GM04504 (cell line): ENCODE data around the gene TFAP2E.
"Not testable (repeated sequence)": the region's sequence is repeated elsewhere in the genome, so short reads cannot be mapped to it uniquely, and the experiment has no call there.

ENCODE experiments used
- DNase-seq: peaks from one replicate; pipeline ENCODE4 v3.0.0-alpha.2; 2012; ENCODE audit warnings: low read depth

TFAP2E gene

DNA sequence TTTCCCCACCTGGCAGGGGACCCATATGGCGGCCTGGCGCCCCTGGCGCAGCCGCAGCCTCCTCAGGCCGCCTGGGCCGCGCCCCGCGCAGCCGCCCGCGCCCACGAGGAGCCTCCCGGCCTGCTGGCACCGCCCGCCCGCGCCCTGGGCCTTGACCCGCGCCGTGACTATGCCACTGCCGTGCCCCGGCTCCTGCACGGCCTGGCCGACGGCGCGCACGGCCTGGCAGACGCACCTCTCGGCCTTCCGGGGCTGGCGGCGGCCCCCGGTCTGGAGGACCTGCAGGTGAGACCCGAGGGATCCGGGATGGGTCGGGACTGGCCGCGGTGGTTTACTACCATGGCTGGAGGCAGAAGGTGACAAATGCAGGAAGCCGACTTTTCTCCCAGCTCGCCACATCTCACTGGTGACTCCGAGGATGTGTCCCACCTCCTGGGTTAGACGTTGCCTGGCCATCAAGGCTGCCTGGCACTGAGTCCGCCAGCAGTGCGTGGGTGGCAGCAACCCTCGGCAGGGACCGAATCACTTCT is 1.1 kb downstream of the TFAP2E start:
- DNase-seq = no peak

DNA sequence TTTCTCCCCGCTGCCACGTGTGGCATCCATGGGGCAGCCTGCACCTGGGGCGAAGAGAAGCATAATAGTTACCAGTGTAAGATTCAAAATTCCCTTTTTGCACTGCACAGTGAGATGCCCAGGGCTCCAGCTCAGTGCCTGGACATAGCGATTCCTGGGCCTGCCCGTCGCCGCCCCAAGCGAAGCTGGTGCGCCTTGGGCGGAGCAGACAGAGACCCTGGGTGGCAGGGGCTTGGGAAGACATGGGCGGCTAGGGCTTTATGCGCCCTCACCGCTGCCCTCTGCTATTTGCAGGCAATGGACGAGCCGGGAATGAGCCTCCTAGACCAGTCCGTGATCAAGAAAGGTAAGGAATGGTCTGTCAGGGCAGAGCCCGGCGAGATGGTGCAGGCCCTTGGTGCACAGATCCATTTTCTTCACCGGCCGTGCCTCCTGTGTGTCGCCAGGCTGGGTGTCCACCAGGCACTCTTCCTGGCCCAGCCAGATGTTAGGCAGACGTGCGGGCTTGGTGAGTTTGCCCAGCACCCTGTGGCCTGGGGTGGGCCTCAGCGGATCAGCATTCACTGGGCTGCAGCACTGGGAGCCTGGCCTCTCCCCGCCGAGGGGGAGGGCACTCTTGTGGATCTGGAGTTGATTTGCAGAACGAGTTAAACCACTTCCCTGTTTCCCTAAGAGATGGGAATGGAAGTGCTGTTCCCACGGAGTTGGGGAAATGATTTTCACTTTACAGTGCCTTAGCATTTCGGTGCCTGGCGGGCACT is 1.7 kb downstream of the TFAP2E start:
- no peak for DNase-seq

DNA sequence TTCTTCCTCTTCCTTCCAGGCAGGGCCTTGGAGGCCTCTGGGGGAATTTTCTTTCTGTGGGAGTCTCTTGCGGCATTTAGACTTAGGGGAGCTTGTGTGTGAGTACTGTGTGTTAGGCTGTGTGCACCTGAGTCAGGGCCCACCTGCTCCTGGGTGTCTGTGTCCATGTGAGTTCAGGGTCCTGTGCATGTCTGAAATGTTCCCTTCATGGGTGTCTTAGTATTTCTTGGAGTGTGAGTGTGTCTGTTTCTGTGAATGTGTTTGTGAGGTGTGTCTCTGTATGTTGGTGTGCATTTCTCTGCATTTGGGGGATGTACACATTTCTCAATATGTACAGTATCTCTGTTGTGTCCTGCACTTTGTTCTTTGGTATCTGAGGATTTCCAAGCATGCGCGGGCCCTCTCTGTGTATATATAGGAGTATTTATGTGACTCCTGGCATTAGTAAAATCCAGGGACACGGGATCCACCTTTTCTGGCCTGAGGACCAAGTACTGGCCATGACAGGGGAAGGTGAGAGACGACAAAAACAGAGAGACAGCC is 2.4 kb downstream of the TFAP2E start:
- no peak for DNase-seq

GRCh38 chr1:35576061-35576765 is 3.1 kb downstream of the TFAP2E start:
- no peak for DNase-seq

DNA sequence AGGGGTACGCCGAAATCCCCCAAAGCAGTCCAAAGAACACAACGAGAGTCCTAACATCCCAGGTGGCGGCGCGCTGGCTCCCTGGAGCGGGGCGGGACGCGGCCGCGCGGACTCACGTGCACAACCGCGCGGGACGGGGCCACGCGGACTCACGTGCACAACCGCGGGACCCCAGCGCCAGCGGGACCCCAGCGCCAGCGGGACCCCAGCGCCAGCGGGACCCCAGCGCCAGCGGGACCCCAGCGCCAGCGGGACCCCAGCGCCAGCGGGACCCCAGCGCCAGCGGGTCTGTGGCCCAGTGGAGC is 3.6 kb downstream of the TFAP2E start:
- not testable (repeated sequence) for DNase-seq

- no peak for DNase-seq
These were observed 4.2 kb downstream of the TFAP2E start for GRCh38 chr1:35577071-35577998.

DNA sequence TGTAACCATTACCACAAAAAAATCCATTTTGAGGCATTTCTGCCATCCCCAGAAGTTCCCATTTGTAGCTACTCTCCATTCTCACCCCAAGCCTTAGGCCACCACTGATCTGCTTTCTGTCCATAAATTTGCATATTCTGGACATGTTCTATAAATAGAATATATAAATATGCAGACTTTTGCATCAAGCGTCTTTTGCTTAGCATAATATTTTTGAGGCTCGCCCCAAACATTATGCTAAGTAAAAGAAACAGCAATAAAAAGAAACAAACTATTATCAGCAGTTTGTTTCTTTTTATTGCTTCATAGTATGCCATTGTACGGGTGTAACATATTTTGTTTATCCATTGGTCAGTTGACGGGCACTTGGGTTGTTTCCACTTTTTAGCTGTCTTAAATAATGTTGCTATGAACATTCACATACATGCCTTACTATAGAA is 7.9 kb downstream of the TFAP2E start:
- DNase-seq = no peak

GRCh38 chr1:35581621-35582020 is 8.5 kb downstream of the TFAP2E start:
- DNase-seq = not testable (repeated sequence)

GRCh38 chr1:35585281-35585680 is 12.2 kb downstream of the TFAP2E start:
- no peak for DNase-seq

- not testable (repeated sequence) for DNase-seq
These were observed 12.7 kb downstream of the TFAP2E start for GRCh38 chr1:35585805-35586204.

DNA sequence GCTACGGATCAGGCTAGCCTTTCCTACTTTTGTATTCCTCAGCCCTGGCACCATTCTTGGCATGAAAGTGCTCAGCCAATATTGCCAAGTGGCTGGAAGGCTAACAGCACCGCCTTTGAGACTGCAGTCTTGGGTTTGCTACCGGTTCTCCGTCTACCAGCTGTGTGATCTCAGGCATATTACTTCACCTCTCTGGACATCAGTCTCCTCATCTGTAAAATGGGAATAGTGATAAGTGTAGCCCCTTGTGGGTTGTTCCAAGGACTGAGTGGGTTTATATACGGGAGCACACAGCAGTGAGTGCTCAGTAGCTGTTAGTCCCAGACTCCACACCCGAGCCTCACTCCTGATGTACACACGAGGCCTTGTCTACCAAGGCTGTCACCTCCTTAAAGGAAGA is 13.7 kb downstream of the TFAP2E start:
- no peak for DNase-seq

GRCh38 chr1:35587736-35588135 is 14.6 kb downstream of the TFAP2E start:
- DNase-seq = no peak

GRCh38 chr1:35588197-35588910 is 15.2 kb downstream of the TFAP2E start:
- DNase-seq = no peak

DNA sequence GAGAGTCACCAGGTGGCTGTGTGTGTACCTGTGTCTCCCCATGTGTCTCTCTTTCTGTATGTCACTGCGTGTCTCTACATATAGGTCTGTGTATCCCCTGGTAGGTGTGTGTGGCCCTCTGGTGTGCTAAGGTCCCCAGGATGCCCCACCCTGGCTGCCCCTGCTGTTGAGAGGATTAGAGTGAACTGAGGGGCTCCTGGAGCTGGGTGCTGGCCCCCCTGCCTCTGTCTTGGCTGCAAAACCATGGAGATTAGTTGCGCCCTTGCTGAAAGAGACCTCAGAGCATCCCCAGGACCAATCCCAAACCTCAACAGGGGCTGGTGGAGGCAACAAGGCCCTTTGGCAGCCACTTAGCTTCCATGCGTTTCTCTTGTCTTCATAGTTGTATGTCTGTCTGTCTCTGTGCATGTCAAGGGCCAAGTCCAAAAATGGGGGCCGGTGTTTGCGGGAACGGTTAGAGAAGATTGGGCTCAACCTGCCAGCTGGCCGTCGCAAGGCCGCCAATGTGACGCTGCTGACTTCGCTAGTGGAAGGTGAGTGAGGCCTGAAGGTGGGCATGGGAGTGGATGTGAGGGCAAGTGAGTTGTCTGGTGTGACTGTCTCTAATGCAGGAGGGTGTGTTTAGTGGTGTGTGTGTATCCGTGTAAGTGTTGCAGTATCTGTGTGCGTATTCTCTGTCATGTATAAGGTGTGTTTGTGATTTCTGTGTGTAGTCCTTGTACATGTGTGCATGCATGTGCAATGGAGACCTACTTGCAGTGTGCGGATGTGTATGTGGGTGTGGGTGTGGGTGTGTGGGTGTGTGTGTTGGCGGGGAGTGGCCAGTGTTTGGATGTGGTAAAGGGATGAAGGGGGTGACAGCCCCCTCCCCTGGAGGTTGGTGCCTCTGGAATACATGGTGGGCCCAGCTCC is 16.7 kb downstream of the TFAP2E start:
- DNase-seq = no peak

DNA sequence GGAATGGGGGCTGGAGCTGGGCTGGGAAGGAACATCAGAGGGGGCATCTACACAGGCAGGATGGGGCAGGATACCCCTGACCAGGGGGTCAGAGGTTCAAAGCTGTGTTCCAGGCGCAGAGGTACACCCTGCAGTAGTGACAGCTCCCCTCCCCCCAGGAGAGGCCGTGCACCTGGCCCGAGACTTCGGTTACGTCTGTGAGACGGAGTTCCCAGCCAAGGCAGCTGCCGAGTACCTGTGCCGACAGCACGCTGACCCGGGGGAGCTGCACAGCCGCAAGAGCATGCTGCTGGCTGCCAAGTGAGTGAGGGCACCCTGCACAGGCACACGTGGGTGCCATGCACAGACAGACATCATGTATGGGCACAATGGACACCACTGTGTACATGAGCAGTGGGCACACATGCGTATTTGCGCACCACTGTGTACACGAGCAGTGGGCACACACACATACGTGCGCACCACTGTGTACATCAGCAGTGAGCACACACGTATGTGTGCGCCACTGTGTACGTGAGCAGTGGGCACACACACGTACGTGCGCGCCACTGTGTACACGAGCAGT is 17.4 kb downstream of the TFAP2E start:
- DNase-seq = no peak

GRCh38 chr1:35591211-35591610 is 18.1 kb downstream of the TFAP2E start:
- no peak for DNase-seq

- no peak for DNase-seq
These were observed 20.1 kb downstream of the TFAP2E start for GRCh38 chr1:35592991-35593769.

DNA sequence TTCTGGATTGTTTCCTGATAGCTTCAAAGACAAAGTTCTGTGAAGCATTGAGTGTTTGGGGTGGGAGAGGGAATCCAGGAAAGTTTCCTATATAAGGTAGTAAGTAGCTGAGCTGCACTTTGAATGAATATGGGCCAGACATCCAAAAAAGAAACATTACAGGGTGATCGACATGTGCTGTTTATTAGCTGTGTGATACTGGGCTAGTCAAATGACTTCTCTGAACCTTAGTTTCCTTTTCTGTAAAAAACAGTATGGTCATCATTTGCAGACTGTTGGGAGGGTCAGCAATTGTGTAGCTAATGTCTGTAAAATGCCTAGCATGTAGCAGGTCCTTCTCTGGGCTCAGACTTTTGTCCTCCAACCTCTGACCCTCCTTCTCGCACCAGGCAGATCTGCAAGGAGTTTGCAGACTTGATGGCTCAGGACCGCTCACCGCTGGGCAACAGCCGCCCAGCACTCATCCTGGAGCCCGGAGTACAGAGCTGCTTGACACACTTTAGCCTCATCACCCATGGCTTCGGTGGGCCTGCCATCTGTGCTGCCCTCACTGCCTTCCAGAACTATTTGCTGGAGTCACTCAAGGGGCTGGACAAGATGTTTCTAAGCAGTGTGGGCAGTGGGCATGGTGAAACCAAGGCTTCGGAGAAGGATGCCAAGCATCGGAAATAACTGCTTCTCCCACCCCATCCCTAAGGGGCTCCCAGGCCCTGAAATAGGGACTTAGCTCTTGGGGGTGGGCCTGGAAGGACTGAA is 21.1 kb downstream of the TFAP2E start:
- no peak for DNase-seq
